Activated CD8-positive, alpha-beta memory T cell treated with anti-CD3 and anti-CD28 coated beads, Interleukin-2, amount 50 U/mL, for 4 hours (primary cell): Measurements from ENCODE around the gene APPBP2.
"Not testable (repeated sequence)": the region's sequence is repeated elsewhere in the genome, so short reads cannot be mapped to it uniquely, and the experiment has no call there.

Source experiments
- DNase-seq: peaks from one replicate; pipeline ENCODE4 v3.0.0-alpha.2; 2020

APPBP2 gene

DNA sequence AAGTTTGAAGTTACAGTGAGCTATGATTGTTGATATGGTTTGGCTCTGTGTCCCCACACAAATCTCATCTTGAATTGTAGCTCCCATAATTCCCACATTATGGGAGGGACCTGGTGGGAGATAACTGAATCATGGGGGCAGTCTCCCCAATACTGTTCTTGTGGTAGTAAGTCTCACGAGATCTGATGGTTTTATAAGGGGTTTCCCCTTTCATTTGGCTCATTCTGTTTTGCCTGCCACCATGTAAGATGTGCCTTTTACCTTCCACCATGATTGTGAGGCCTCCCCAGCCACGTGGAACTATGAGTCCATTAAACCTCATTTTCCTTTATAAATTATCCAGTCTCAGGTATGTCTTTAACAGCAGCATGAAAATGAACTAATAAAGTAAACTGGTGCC lies 35.4 kb downstream of the APPBP2 start:
- DNase-seq: not testable (repeated sequence)

GRCh38 chr17:60481604-60482003 lies 44.4 kb downstream of the APPBP2 start:
- DNase-seq: no peak

- DNase-seq: no peak
Measured at GRCh38 chr17:60473788-60474187, 52.3 kb downstream of the APPBP2 start.

DNA sequence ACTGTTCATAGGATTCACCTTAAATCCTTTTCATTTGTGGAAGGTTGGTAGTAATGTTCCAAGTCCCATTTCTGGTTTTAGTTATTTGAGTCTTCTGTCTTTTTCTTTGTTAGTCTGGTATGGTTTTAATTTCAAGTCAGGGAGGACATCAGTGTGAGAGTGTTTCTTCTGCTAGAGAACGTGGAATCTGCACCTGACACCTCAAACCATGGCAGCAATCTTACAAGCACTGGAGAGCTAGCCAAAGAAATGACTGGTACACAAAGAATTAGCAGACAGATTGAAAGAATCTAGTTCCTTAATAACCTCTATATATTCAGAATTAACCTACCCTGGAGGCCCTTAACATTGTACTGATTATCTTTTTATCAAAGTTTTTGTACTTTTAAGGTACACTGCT lies 53.6 kb downstream of the APPBP2 start:
- no peak for DNase-seq

DNA sequence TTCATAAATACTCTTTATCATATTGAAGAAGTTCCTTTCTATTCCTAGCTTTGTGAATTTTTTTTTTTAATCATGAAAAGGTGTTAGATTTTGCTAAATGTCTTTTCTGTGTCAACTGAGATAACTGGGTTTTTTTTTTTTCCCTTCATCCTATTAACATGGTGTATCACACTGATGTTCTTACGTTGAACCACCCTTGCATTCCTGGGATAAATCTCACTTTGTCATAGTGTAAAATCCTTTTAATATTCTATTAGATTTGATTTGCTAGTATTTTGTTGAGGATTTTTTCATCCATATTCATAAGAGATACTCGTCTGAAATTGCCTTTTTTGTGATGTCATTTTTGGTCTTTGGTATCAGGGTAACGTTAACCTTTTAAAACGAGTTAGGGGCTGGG lies 54.6 kb downstream of the APPBP2 start:
- DNase-seq: no peak

GRCh38 chr17:60468371-60468770 lies 57.7 kb downstream of the APPBP2 start:
- no peak for DNase-seq

GRCh38 chr17:60464343-60464742 lies 61.7 kb downstream of the APPBP2 start:
- DNase-seq: no peak

DNA sequence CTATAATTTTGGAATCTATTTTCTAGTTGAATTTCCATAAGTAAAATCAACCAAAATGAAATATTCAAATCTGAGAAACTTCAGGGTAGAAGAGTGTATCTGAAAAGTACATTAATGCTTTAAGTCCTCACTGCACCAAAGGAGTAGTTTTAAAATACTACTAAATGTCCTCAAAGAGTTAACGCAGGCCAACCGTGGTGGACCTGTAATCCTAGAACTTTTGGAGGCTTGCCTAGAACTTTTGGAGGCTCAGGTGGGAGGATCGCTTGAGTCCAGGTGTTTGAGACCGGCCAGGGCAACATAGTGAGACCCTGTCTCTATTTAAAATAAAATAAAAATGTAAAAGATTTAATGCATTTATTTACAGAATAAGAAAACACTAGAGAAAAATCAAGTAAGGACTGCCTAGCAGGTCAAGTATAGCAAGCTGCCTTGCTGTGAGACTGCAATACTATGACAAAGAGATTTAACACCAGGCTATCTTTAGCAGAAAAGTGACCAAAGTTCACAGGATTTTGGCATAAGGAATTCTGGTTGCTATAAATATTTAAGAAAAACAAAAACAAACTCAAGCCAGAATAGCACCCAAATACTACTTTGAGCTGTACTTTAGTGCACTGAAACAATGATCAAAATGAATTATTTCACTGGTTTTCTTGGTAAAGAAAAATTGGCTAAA lies 62.7 kb downstream of the APPBP2 start:
- DNase-seq: no peak

GRCh38 chr17:60461584-60461983 lies 64.5 kb downstream of the APPBP2 start:
- DNase-seq: no peak

DNA sequence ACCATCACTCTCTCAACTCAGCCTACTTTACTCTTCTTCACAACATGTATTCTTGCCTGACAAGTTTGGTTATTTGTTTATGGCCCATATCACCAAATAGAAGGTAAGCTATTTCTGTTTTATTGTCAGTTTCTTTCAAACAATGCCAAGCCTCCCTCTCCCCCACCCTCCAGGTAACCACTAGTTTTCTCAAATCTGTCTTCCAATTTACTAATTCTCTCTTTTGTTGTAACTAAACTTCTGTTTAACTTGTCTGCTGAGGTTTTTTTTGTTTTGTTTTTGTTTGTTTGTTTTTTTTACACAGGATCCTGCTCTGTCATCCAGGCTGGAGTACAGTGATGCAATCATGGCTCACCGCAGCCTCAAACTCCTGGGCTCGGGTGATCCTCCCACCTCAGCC lies 68.9 kb downstream of the APPBP2 start:
- no peak for DNase-seq

- DNase-seq: no peak
Measured at GRCh38 chr17:60455378-60455777, 70.7 kb downstream of the APPBP2 start.

DNA sequence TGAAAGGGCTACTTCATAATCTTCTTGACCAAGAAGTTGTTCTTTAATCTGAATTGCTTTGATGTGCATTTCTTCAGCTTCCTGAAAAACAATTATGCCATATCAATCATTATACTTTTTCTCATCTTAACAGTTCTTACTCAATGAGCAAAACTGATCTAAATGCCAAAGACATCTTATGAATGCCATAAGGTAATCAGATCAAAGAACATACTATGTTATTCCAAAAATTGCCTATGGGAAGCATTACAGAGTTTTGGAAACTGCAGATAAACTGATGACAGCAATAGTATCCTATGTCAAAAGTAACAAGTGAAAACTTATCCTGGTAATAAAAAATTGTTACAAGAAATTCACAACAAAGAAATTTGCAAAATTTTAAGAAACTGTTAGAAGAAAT lies 74.1 kb downstream of the APPBP2 start:
- no peak for DNase-seq

GRCh38 chr17:60451071-60451470 lies 75.0 kb downstream of the APPBP2 start:
- no peak for DNase-seq

GRCh38 chr17:60447375-60447774 lies 78.7 kb downstream of the APPBP2 start:
- DNase-seq: no peak

- no peak for DNase-seq
Measured at GRCh38 chr17:60445144-60445543, 80.9 kb downstream of the APPBP2 start.

DNA sequence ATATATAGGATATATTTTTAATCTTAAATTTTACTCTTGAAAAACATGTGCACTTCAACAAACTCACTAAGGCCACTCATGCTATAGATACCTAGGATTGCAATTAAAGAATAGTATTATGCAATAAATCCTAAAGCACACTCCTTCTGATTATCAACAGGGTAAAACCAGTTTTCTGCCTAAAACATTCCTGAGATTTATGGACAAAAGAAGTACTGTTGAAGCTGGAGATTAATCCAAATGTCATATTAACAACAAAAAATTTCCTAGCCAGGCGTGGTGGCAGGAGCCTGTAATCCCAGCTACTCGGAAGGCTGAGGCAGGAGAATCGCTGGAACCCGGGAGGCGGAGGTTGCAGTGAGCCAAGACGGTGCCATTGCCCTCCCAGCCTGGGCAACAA lies 82.3 kb downstream of the APPBP2 start:
- no peak for DNase-seq

DNA sequence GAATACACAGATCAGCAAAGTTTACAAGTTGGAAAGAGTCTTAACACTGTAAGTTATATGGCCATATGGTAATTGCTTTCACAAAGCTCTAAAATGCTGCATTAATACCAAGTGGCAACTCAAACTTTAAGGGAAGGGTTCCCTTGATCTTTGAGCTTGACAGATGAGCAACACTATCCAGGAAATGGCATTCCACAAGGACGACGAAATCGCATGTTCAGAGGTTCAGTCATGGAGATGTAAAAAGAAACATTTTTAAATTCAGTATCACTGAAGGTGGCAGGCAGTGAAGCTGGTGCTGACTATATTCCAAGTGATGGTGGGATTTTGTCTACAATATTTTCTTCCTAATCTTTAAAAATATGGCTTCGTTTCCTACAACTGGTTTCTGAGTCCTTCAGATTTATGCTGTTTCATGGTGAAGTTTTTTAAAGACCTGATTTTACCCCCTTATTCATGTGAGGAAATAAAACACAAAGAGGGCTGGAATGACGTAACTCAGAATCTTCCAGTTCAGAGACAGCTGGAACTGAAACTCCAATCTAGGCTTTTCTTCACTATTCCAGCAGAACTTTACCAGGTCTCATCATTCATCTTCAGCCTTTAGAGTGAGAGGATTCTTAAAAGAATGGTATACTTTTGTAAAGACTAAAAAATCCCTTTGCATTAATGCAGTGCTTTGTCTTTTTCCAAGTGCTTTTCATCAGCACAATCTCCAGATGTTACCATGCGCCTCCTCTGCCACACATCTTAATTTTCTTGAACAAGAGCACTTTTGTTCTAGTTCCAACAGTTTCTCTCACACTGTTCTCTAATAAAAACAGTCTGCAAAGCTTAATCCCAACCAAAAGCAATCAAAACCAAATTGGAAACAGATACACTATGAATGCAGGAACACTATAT lies 83.5 kb downstream of the APPBP2 start:
- DNase-seq: no peak

DNA sequence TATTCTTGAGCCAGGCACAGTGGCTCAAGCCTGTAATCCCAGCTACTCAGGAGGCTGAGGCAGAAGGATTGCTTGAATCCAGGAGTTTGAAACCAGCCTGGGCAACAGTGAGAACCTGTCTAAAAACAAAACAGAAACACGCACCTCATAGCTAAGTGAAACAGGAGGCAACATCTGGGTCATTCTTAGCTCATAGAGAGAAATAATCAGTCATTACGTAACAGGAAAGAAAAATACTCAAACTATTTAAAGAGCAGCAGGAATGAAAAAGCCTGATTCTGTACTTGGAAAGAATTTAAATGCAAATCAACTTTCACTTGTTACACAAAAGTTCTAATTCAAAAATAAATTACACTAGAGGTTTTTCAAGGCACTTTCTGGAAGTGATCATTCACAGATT lies 86.5 kb downstream of the APPBP2 start:
- no peak for DNase-seq

- no peak for DNase-seq
Measured at GRCh38 chr17:60436676-60437075, 89.4 kb downstream of the APPBP2 start.

DNA sequence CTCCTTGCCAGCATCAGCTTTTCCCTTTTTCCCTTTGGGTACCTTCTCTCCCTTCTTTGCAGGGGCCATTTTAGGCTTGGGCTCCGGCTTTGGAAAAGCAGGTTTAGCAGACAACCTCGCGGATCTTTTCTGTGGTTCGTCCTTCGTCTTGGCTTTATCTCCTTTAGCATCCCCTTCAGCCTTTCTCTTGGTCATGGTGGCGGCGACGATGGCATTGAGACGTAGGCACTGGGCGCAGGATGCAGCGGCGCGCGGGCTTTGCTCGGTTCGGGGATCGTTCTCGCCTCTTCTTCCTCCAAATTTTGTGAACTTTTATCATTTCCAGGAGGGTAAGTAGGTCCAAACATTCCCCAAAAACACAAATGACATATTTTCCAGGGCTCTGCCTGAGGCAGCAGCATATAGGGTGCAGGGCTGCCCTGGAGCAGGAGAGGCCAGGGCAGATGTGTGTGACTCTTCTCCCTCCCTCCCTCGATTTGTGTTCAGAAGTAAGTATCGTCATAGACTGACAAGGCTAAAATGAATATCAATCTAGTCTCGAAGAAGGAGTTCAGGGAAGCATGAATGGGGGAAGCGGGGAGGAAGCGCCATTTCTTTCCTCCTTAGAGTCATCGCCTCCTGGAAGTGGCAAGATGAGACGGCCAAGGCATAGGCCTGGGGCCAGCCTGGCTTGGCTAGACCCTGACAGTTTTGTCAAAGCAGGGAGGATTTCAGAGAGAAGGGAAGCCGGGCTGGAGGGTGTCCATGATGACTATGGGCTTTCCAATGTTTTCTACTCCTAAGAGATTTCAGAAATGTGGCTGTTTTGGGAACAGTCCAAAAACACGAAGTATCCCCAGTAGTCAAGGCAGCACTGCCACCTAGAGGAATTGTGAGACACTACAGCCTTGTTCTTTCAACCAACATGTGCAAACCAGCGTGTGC lies 90.5 kb downstream of the APPBP2 start:
- peak; percentile 53 for DNase-seq

- not testable (repeated sequence) for DNase-seq
Measured at GRCh38 chr17:60433021-60433997, 92.7 kb downstream of the APPBP2 start.

DNA sequence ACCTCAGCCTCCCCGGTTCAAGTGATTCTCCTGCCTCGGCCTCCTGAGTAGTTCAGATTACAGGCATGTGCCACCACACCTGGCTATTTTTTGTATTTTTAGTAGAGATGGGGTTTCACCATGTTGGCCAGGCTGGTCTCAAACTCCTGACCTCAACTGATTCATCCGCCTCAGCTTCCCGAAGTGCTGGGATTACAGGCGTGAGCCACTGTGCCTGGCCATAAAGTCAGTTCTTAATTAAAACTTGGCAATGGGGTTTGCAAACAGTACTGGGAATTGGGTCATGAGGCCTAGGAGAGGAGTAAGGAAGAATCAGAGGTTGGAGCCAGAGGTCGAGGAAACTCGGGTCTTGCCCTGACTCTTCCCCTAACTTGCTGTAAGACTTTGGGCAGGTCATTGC lies 95.5 kb downstream of the APPBP2 start:
- DNase-seq: not testable (repeated sequence)
